Activated T-cell treated with anti-CD3 and anti-CD28 coated beads for 4 hours (primary cell): ENCODE results near the gene RIMBP3C.
"Not testable (repeated sequence)": the region's sequence is repeated elsewhere in the genome, so short reads cannot be mapped to it uniquely, and the experiment has no call there.

Experiments
- DNase-seq: peaks from one replicate; pipeline ENCODE4 v3.0.0-alpha.2; 2020

The RIMBP3C gene

GRCh38 chr22:21551361-21551760 lies at the start of gene RIMBP3C:
RIMBP3C (minus strand) TSS chr22:21551461; CDS start chr22:21550976, 485 bp downstream.
- DNase-seq = not testable (repeated sequence)

DNA sequence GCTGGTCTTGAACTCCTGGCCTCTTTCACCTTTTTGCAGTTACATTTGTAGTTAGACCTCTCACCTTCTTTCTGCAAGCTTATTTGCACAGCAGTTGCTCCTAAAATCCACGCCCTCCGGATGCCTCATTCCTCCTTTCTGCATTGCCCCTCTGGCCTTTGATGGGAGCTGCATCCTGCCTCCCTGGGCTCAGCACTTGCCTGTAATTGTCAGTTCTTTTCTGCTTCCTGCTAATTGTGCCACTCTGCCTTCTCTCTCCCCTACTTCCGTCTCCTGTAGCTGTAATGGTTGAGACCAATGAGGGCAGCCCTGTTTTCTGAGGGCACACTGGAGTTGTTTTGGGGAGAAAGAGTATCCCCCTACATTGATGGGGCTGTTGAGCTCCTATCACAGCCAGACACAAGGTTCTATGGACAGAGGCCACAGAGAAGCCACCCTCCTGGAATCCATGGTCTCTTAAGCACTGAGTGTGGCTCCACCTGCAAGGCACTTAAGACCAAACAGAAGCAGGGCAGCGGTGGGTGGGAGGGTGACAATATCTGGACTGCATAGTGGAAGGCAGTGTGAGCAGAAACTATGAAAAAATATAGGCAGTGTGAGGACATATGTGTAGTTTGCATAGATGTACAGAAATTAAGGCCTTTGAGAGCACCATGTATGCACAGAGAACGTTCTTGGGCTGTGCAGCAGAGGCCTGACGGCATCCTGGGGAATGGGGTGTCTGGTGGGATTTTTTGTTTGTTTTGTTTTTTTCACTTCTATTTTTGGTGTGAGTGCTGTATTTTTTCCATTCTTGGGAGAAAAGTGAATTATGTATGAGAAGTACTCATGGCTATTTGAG lies 48.0 kb upstream of the RIMBP3C start:
- no peak for DNase-seq

- DNase-seq = no peak
Measured at GRCh38 chr22:21598302-21598701, 47.0 kb upstream of the RIMBP3C start.

DNA sequence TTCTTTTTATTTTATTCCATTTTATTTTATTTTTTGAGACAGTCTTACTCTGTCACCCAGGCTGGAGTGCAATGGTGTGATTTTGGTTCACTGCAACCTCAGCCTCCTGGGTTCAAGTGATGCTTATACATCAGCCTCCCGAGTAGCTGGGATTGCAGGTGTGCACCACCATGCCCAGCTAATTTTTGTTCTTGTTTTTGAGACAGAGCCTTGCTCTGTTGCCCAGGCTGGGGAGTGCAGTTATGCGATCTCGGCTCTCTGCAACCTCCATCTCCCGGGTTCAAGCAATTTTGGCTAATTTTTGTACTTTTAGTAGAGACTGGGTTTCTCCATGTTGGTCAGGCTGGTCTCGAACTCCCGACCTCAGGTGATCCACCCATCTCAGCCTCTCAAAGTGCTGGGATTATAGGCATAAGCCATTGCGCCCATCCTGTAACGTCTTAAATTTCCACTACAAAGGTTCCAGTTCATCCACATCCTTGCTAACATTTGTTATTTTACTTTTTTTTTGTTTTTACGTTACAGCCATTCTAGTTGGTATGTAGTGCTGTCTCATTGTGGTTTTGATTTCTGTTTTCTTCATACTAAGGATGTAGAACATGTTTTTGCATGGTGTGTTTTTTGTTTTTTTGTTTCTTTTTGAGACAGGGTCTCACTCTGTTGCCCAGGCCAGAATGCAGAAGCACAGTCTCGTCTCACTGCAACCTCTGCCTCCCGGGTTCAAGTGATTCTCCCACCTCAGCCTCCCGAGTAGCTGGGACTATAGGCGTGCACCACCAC lies 45.3 kb upstream of the RIMBP3C start:
- not testable (repeated sequence) for DNase-seq

DNA sequence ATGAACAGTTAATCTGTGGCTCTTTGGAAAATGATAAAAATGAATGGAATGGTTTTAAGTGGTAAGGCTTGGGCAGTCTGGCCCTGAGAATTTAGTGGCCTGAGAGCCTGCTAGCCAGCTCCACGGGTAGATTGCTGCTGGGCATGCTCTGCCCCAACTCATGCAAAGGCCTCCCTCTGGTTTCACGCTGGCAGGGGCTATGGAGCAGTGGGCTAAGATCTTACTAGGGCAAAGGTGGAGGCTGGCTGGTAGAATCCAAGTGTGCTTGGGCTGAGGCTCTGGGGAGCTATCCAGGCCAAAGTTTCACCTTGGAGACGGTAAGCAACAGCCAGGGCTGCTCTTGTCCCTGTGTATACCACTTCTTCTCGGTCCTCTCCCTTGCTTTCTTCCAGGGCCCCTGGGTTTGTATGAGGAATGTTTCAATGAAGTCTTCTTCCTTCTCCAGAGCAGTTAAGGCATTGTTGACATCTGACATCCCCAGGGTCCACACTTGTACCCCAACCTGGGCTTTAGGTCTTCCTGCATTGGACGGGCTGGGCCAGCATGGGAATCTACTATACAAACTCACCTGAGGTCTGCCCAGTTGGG lies 43.7 kb upstream of the RIMBP3C start:
- DNase-seq = no peak

GRCh38 chr22:21593406-21594232 lies 42.4 kb upstream of the RIMBP3C start:
- DNase-seq = no peak

GRCh38 chr22:21592422-21592821 lies 41.2 kb upstream of the RIMBP3C start:
- no peak for DNase-seq

DNA sequence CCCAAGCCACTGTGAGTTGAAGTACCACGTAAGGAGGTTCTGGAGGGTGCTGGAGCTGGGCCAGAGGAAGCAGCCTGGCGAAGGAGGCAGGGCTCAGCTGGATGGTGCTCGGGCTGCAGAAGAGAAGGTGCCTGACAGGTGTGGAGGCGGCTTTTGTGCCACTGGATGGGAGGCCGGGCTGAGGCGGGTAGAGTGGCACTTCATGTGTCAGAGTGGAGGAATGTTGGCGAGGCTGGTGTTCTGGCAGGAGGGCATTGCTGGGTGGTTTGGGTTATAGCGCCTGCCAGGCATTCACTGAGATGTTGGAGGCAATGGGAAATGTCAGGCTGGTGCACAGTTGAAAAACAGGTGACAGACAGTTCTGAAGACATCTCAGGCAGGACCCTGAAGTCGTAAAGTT lies 40.4 kb upstream of the RIMBP3C start:
- DNase-seq = no peak

DNA sequence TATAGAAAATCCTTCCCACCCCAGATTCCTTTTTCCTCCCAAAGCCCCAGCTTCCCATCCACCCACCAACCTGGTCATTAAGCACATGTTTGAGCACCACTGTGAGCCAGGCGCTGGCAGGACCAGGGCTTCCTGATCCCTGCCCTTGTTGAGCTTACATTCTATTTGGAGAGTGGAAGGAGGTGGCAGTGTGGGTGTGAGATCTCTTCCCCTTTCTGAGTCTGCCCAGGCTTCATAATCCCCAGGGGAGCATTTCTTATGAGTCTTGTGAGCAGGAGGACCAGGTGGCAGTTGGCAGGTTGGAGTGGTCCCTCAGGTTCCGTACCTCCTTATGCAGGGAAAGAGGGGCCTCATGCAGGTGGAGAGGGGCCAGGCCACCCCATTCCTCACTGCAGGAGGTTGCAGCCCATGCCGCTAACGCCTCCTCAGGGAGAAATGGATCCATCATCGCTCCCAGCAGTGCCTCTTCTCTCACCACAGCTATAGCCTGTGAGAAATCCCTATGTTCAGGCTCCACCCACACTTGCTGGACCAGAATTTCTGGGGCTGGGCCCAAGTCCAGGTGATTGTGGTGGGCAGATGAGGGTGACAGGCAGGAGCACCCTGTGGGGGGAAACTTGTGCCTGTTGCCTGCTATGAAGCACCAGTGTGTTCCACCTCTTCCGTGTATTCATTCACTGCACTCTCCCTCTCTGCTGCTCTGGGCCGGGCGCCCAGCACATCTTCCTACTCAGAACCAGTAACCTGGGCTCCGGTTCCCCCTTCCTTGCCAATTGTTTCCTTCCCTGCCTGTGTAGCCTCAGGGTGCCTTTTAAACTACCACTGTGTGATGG lies 39.8 kb upstream of the RIMBP3C start:
- no peak for DNase-seq

DNA sequence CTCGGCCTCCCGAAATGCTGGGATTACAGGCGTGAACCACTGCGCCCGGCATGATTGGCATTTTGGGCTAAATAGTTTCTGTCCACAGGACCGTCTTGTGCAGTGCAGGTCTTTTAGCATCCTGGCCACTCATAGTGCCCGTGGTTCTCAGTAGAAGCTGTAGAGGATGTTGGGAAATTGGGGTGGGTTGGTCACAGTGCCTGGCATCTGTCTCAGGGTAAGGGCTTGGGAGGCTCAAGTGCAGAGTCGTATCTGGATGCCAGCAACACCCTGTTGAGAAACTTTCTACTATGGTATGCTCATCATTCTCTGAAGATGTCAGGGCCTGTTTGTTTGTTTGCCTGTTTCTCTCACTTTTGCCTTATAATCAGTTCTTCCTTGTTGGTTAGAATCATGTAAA lies 38.1 kb upstream of the RIMBP3C start:
- no peak for DNase-seq

- DNase-seq = no peak
Measured at GRCh38 chr22:21587803-21588611, 36.7 kb upstream of the RIMBP3C start.

DNA sequence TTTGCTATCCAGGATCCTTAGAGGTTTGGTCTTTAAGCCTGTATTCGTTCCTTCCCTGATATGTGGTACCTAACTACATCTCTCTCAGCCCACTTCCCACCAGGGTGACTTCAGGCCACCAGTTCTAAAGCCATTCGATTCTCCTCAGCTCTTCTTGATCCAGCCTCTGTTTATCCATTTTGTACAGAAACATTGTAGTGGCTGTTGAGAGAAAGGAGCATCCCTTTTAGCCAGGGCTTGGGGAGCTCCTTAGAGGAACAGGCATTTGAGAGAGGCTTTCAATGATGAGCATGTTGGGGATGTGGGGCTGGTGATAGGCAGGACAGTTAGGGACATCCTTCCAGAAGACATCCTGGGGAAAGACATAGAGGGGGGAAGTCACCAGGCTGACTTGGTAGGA lies 34.1 kb upstream of the RIMBP3C start:
- no peak for DNase-seq

DNA sequence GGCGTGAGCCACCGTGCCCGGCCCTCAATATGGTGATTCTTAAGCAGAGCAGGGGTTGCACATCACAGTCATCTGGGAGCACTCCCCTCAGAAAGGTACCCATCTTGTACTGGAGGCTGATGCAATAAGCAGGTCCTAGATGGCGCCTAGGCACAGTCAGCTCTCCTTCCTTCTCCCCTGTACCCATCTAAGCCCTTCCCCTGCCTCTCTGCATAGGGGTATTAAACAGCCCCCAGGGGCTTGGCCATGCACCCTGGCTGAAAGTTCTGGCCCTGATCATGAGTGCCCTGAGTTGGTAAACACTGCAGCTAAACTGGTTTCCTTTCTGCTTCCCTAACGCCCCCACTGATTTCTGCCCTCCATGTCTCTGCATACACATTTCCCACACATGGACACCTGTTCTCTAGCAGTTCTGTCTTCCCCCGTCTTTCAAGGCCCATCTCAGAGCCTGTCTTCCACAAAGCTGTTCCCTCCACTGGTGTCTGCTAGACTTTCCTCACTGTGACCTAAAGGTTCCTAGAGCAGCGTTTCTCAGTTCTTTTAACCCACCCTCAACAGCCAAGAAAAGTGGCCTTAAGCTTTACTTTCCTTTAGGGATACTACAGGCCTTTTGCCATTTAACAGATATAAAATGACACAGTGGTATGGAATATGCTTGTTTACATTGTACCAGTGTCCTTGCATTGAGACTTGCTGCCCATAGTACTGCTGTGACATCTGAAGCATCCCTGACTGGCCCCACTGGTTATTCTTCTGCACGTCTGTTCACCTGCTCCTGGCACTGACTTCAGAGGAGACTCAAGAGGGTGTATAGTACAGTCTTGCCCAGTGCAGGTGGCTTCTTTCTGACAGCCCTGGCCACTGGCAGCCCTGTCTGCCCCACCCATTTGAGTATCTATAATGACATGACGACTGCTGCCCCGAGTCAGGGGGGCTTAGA lies 31.8 kb upstream of the RIMBP3C start:
- DNase-seq = no peak

DNA sequence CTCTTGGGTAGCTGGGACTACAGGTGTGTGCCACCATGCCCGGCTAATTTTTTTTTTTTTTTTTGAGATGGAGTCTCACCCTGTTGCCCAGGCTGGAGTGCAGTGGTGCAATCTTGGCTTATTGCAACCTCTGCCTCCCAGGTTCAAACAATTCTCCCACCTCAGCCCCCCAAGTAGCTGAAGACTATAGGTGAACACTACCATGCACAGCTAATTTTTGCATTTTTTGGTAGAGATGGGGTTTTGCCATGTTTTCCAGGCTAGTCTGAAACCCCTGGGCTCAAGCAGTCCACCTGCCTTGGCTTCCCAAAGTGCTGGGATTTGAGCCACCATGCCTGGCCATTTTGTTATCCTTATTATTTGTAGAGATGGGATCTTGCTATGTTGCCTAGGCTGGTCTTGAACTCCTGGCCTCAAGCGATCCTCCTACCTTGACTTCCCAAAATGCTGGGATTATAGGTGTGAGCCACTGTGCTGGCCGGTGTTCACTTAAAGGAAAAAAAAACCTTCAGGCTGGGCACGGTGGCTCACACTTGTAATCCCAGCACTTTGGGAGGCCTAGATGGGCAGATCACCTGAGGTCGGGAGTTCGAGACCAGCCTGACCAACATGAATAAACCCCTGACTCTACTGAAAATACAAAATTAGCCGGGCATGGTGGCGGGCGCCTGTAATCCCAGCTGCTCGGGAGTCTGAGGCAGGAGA lies 29.9 kb upstream of the RIMBP3C start:
- DNase-seq = not testable (repeated sequence)

DNA sequence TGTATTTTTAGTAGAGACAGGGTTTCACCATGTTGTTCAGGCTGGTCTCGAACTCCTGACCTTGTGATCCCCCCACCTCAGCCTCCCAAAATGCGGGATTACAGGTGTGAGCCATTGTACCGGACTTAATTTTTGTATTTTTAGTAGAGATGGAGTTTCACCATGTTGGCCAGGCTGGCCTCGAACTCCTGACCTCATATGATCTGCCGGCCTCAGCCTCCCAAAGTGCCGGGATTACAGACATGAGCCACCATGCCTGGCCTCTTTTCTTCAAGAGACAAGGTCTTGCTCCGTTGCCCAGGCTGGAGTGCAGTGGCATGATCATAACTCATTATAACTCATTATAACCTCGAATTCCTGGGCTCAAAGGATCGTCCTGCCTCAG lies 29.4 kb upstream of the RIMBP3C start:
- not testable (repeated sequence) for DNase-seq

DNA sequence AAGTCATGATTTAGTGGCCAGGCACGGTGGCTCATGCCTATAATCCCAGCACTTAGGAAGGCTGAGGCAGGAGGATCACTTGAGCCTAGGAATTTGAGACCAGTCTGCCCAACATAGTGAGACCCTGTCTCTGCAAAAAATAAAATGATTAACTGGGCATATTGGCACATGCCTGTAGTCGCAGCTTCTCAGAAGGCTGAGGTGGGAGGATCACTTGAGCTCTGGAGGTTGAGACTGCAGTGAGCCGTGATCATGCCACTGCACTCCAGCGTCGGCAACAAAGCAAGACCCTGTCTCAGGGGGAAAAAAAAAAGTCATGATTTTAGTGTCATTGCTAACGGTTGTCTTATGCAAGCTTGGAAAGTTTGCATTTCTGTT lies 28.2 kb upstream of the RIMBP3C start:
- no peak for DNase-seq

DNA sequence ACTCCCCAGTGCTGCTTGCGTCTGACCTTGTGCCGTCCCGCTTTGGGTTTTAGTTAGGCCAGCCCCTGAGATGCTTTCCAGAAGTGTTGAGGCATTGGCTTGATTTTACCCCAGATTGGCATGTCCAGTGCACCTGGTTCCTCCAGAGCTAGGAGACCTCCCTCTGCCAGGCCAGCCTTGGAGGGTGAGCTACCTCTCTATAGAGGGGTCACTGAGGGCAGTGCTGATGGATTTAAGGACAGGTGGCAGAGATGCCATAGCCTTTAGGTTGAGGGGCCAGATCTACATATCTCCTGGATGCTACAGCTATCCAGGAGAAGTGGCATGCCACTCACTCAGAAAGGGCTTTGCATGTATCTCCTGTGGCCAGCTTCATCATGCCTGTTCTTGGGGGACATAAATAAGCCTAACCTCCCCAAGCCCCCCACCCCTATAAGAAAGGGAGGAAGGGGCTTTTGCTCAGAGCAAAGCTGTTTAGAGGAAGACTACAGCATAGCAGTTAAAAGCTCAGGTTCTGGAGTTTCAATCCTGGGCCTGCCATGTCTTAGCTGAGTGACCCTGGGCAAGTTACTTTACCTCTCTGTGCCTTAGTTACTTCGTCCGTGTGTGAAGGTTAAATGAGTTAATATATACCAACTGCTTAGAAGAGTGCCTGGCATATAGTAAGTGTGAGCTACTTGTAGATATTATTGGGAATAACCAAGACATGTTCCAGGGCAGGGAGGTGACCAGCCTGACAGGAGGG lies 22.7 kb upstream of the RIMBP3C start:
- DNase-seq = no peak

DNA sequence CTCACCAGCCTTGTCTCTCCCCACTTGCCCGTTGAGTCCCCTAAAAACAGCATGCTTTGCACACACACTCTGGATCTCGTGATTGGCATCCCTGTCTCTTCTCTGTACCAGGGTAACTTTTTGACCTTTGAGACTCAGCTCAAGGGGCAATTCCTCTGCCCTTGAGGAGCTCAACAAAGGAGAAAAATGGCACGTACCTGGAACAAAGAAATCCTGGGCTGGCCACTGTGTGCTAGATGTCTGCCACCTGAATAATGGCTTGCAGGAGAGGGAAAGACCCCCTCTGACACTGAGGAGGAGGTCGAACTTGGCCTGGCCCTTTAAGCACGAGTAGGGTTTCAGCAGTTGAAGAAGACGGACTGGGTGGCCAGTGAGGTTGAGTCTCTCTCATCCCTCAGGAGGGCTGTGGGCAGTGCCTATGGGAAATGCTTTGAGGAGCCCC lies 22.1 kb upstream of the RIMBP3C start:
- DNase-seq = no peak
